ENCODE measurements around the gene SLC35F1. TPM values are rescaled to one million over a fixed set of nuclear protein-coding genes. Genes with fewer than 3 reads are reported as not detected.

SLC35F1 gene
- total and polyA plus RNA-seq, 4 donors, result 27.8 to 68.7 (median 61.5) TPM

GRCh38 chr6:118326712-118327111 is 419.6 kb downstream of the SLC35F1 start:
- no peak overlapping the region for H3K27ac ChIP-seq (ENCODE audit: low read depth, low read length)
- DNase-seq (ENCODE audit: low read depth in 4 of 6, low spot score in 6 of 6), result no peak
- H3K9me3 ChIP-seq (ENCODE audit: control insufficient read depth, insufficient read depth, low read length), result no peaks in the 10 kb centered on the region
- no peaks in the 10 kb centered on the region for H3K27me3 ChIP-seq (ENCODE audit: control insufficient read depth, insufficient read depth, low read length)
- no peak overlapping the region for H3K4me3 ChIP-seq (ENCODE audit: low read depth, low read length)
- no peaks in the 10 kb centered on the region for H3K36me3 ChIP-seq (ENCODE audit: control insufficient read depth, insufficient read depth, low read length)
- H3K4me1 ChIP-seq (ENCODE audit: control insufficient read depth, insufficient read depth, low read length), result no peaks in the 10 kb centered on the region

- Histone ChIP-seq H3K27me3 (ENCODE audit: control insufficient read depth, insufficient read depth, low read length) (no peaks in the 10 kb centered on the region), H3K36me3 (ENCODE audit: control insufficient read depth, insufficient read depth, low read length) (no peaks in the 10 kb centered on the region), H3K4me3 (ENCODE audit: low read depth, low read length) (no peak overlapping the region), H3K9me3 (ENCODE audit: control insufficient read depth, insufficient read depth, low read length) (no peaks in the 10 kb centered on the region), H3K4me1 (ENCODE audit: control insufficient read depth, insufficient read depth, low read length) (no peaks in the 10 kb centered on the region), H3K27ac (ENCODE audit: low read depth, low read length) (no peak overlapping the region)
- DNase-seq (ENCODE audit: low read depth in 4 of 6, low spot score in 6 of 6), result no peak
Observed at GRCh38 chr6:118327237-118327636, 420.2 kb downstream of the SLC35F1 start.

GRCh38 chr6:118333772-118334171 is 426.7 kb downstream of the SLC35F1 start:
- DNase-seq (ENCODE audit: low read depth in 4 of 6, low spot score in 6 of 6), result no peak
- no peaks in the 10 kb centered on the region for H3K9me3 ChIP-seq (ENCODE audit: control insufficient read depth, insufficient read depth, low read length)
- H3K4me1 ChIP-seq (ENCODE audit: control insufficient read depth, insufficient read depth, low read length), result no peaks in the 10 kb centered on the region
- H3K36me3 ChIP-seq (ENCODE audit: control insufficient read depth, insufficient read depth, low read length), result no peaks in the 10 kb centered on the region
- H3K4me3 ChIP-seq (ENCODE audit: low read depth, low read length), result no peak overlapping the region
- no CpG with 5 or more reads among the region's 1 CpG for WGBS (ENCODE audit: insufficient coverage)
- H3K27ac ChIP-seq (ENCODE audit: low read depth, low read length), result no peak overlapping the region
- H3K27me3 ChIP-seq (ENCODE audit: control insufficient read depth, insufficient read depth, low read length), result no peaks in the 10 kb centered on the region

- Histone ChIP-seq H3K27me3 (ENCODE audit: control insufficient read depth, insufficient read depth, low read length) (no peaks in the 10 kb centered on the region), H3K9me3 (ENCODE audit: control insufficient read depth, insufficient read depth, low read length) (no peaks in the 10 kb centered on the region), H3K4me1 (ENCODE audit: control insufficient read depth, insufficient read depth, low read length) (no peaks in the 10 kb centered on the region), H3K36me3 (ENCODE audit: control insufficient read depth, insufficient read depth, low read length) (no peaks in the 10 kb centered on the region), H3K27ac (ENCODE audit: low read depth, low read length) (no peak overlapping the region), H3K4me3 (ENCODE audit: low read depth, low read length) (no peak overlapping the region)
- no peak for DNase-seq (ENCODE audit: low read depth in 4 of 6, low spot score in 6 of 6)
- WGBS (ENCODE audit: insufficient coverage), result no CpG with 5 or more reads among the region's 1 CpG
Observed at GRCh38 chr6:118334634-118335033, 427.6 kb downstream of the SLC35F1 start.

- H3K9me3 ChIP-seq (ENCODE audit: control insufficient read depth, insufficient read depth, low read length), result no peaks in the 10 kb centered on the region
- DNase-seq (ENCODE audit: low read depth in 4 of 6, low spot score in 6 of 6), result peak in 1 of 6 donors; percentile 49
- H3K27ac ChIP-seq (ENCODE audit: low read depth, low read length), result no peak overlapping the region
- H3K4me3 ChIP-seq (ENCODE audit: low read depth, low read length), result no peak overlapping the region
- H3K27me3 ChIP-seq (ENCODE audit: control insufficient read depth, insufficient read depth, low read length), result no peaks in the 10 kb centered on the region
- WGBS (ENCODE audit: insufficient coverage), result no CpG with 5 or more reads among the region's 1 CpG
- no peaks in the 10 kb centered on the region for H3K36me3 ChIP-seq (ENCODE audit: control insufficient read depth, insufficient read depth, low read length)
- H3K4me1 ChIP-seq (ENCODE audit: control insufficient read depth, insufficient read depth, low read length), result no peaks in the 10 kb centered on the region
Observed at GRCh38 chr6:118335325-118335816, 428.3 kb downstream of the SLC35F1 start.

GRCh38 chr6:118344014-118344670 is 437.1 kb downstream of the SLC35F1 start:
- Histone ChIP-seq H3K27me3 (ENCODE audit: control insufficient read depth, insufficient read depth, low read length) (no peaks in the 10 kb centered on the region), H3K9me3 (ENCODE audit: control insufficient read depth, insufficient read depth, low read length) (peaks cover 2% of the 10 kb centered on the region), H3K4me1 (ENCODE audit: control insufficient read depth, insufficient read depth, low read length) (no peaks in the 10 kb centered on the region), H3K4me3 (ENCODE audit: low read depth, low read length) (no peak overlapping the region), H3K36me3 (ENCODE audit: control insufficient read depth, insufficient read depth, low read length) (no peaks in the 10 kb centered on the region), H3K27ac (ENCODE audit: low read depth, low read length) (no peak overlapping the region)
- 87% methylated on average over 4 of the region's 6 CpGs for WGBS (ENCODE audit: insufficient coverage)
- no peak for DNase-seq (ENCODE audit: low read depth in 4 of 6, low spot score in 6 of 6)

- H3K9me3 ChIP-seq (ENCODE audit: control insufficient read depth, insufficient read depth, low read length), result no peaks in the 10 kb centered on the region
- H3K27me3 ChIP-seq (ENCODE audit: control insufficient read depth, insufficient read depth, low read length), result no peaks in the 10 kb centered on the region
- no peak overlapping the region for H3K27ac ChIP-seq (ENCODE audit: low read depth, low read length)
- no peak overlapping the region for H3K4me3 ChIP-seq (ENCODE audit: low read depth, low read length)
- DNase-seq (ENCODE audit: low read depth in 4 of 6, low spot score in 6 of 6), result no peak
- no peaks in the 10 kb centered on the region for H3K36me3 ChIP-seq (ENCODE audit: control insufficient read depth, insufficient read depth, low read length)
- H3K4me1 ChIP-seq (ENCODE audit: control insufficient read depth, insufficient read depth, low read length), result no peaks in the 10 kb centered on the region
- WGBS (ENCODE audit: insufficient coverage), result no CpG with 5 or more reads among the region's 5 CpGs
Observed at GRCh38 chr6:118350881-118351430, 443.9 kb downstream of the SLC35F1 start.

GRCh38 chr6:118353564-118353963 is 446.5 kb downstream of the SLC35F1 start:
- no CpG with 5 or more reads among the region's 2 CpGs for WGBS (ENCODE audit: insufficient coverage)
- H3K27me3 ChIP-seq (ENCODE audit: control insufficient read depth, insufficient read depth, low read length), result no peaks in the 10 kb centered on the region
- H3K4me1 ChIP-seq (ENCODE audit: control insufficient read depth, insufficient read depth, low read length), result no peaks in the 10 kb centered on the region
- no peaks in the 10 kb centered on the region for H3K36me3 ChIP-seq (ENCODE audit: control insufficient read depth, insufficient read depth, low read length)
- no peaks in the 10 kb centered on the region for H3K9me3 ChIP-seq (ENCODE audit: control insufficient read depth, insufficient read depth, low read length)
- DNase-seq (ENCODE audit: low read depth in 4 of 6, low spot score in 6 of 6), result no peak
- H3K4me3 ChIP-seq (ENCODE audit: low read depth, low read length), result no peak overlapping the region
- H3K27ac ChIP-seq (ENCODE audit: low read depth, low read length), result no peak overlapping the region

GRCh38 chr6:118354641-118355040 is 447.6 kb downstream of the SLC35F1 start:
- H3K4me1 ChIP-seq (ENCODE audit: control insufficient read depth, insufficient read depth, low read length), result no peaks in the 10 kb centered on the region
- H3K27me3 ChIP-seq (ENCODE audit: control insufficient read depth, insufficient read depth, low read length), result no peaks in the 10 kb centered on the region
- H3K27ac ChIP-seq (ENCODE audit: low read depth, low read length), result no peak overlapping the region
- whole genome bisulfite sequencing (ENCODE audit: insufficient coverage), result 83% methylated on average over 1 of the region's 2 CpGs
- DNase-seq (ENCODE audit: low read depth in 4 of 6, low spot score in 6 of 6), result no peak
- no peaks in the 10 kb centered on the region for H3K9me3 ChIP-seq (ENCODE audit: control insufficient read depth, insufficient read depth, low read length)
- no peak overlapping the region for H3K4me3 ChIP-seq (ENCODE audit: low read depth, low read length)
- no peaks in the 10 kb centered on the region for H3K36me3 ChIP-seq (ENCODE audit: control insufficient read depth, insufficient read depth, low read length)

GRCh38 chr6:118356054-118356453 is 449.0 kb downstream of the SLC35F1 start:
- Histone ChIP-seq H3K27me3 (ENCODE audit: control insufficient read depth, insufficient read depth, low read length) (no peaks in the 10 kb centered on the region), H3K36me3 (ENCODE audit: control insufficient read depth, insufficient read depth, low read length) (no peaks in the 10 kb centered on the region), H3K9me3 (ENCODE audit: control insufficient read depth, insufficient read depth, low read length) (no peaks in the 10 kb centered on the region), H3K27ac (ENCODE audit: low read depth, low read length) (no peak overlapping the region), H3K4me1 (ENCODE audit: control insufficient read depth, insufficient read depth, low read length) (no peaks in the 10 kb centered on the region), H3K4me3 (ENCODE audit: low read depth, low read length) (no peak overlapping the region)
- no peak for DNase-seq (ENCODE audit: low read depth in 4 of 6, low spot score in 6 of 6)
- WGBS (ENCODE audit: insufficient coverage), result 50% methylated on average over 1 of the region's 1 CpG
